ENCODE data around the gene SYNRG. TPM values are rescaled to one million over a fixed set of nuclear protein-coding genes. Genes with fewer than 3 reads are reported as not detected.

SYNRG gene
- 47.0 TPM for total RNA-seq
- 8.6 TPM for polyA plus RNA-seq (ENCODE audit: insufficient read depth, low read depth, low replicate concordance)
- long read RNA-seq, donor 1, result 0 reads
- long read RNA-seq, donor 2, partial matches to known transcripts, result 0 of 2 reads
- long read RNA-seq, donor 2, other reads (novel, unspliced or antisense), result 0 of 2 reads
- long read RNA-seq, donor 3, partial matches to known transcripts, result 0 of 5 reads
- long read RNA-seq, donor 3, other reads (novel, unspliced or antisense), result 0 of 5 reads
- long read RNA-seq, donor 4, partial matches to known transcripts, result 0 of 1 reads
- long read RNA-seq, donor 4, other reads (novel, unspliced or antisense), result 0 of 1 reads
- long read RNA-seq, donor 5, partial matches to known transcripts, result 0 of 1 reads
- long read RNA-seq, donor 5, other reads (novel, unspliced or antisense), result 0 of 1 reads
- long read RNA-seq, donor 6, result 0 reads
- long read RNA-seq, donor 7, partial matches to known transcripts, result 6 of 17 reads
- long read RNA-seq, donor 7, other reads (novel, unspliced or antisense), result 11 of 17 reads
- long read RNA-seq, donor 8, result 0 reads
- long read RNA-seq, donor 9, result 0 reads
- long read RNA-seq, donor 10, partial matches to known transcripts, result 8 of 8 reads
- long read RNA-seq, donor 10, other reads (novel, unspliced or antisense), result 0 of 8 reads

GRCh38 chr17:37609170-37610040 is at the start of gene SYNRG:
Gene SYNRG, minus strand, starts transcription at chr17:37609418. Its CDS starts 63 bp downstream, at chr17:37609355.
- H3K4me1 ChIP-seq (ENCODE audit: control insufficient read depth in 2 of 3, insufficient read depth in 2 of 3, low read depth in 1 of 3, low read length in 3 of 3), result peaks cover 0 to 13% (median 6%) of the 10 kb centered on the region in 3 donors
- DNase-seq (peak; percentile 97 to 98 (median 98)), FAIRE-seq (no peak)
- peak within 1 kb of the TSS; percentile 60 to 91 for H3K27ac ChIP-seq (ENCODE audit: low read depth in 2 of 2, low read length in 2 of 2)
- H3K27me3 ChIP-seq (ENCODE audit: control insufficient read depth, insufficient read depth, low read length), result no peaks in the 10 kb centered on the region
- H3K4me3 ChIP-seq (ENCODE audit: low read length in 3 of 3), result peak within 1 kb of the TSS; percentile 81 to 89 (median 82)
- H3K9me3 ChIP-seq (ENCODE audit: control insufficient read depth in 2 of 3, insufficient read depth in 1 of 3, low read length in 3 of 3), result no peaks in the 10 kb centered on the region
- H3K36me3 ChIP-seq (ENCODE audit: control insufficient read depth in 2 of 3, insufficient read depth in 3 of 3, low read length in 3 of 3), result peaks cover 2 to 6% (median 3%) of the 10 kb centered on the region in 3 donors
- H3K9ac ChIP-seq (ENCODE audit: low read length in 3 of 3), result peak within 1 kb of the TSS; percentile 76 to 85 (median 77)
- intact Hi-C loops (cut with DNase I), result no loop called here
- TF ChIP-seq CTCF (IDR thresholded peaks at IDR 0.05; ENCODE audit: borderline replicate concordance, extremely low read depth, insufficient read depth), result peak; percentile 55

- no peaks in the 10 kb centered on the region for H3K9me3 ChIP-seq (ENCODE audit: control insufficient read depth in 2 of 3, insufficient read depth in 1 of 3, low read length in 3 of 3)
- no peak overlapping the region for H3K9ac ChIP-seq (ENCODE audit: low read length in 3 of 3)
- FAIRE-seq, result no peak
- no peak for TF ChIP-seq CTCF (IDR thresholded peaks at IDR 0.05; ENCODE audit: borderline replicate concordance, extremely low read depth, insufficient read depth)
- H3K36me3 ChIP-seq (ENCODE audit: control insufficient read depth in 2 of 3, insufficient read depth in 3 of 3, low read length in 3 of 3), result no peaks in the 10 kb centered on the region
- no peak overlapping the region for H3K4me3 ChIP-seq (ENCODE audit: low read length in 3 of 3)
- no peak overlapping the region for H3K27ac ChIP-seq (ENCODE audit: low read depth in 2 of 2, low read length in 2 of 2)
- no peak for DNase-seq
- H3K4me1 ChIP-seq (ENCODE audit: control insufficient read depth in 2 of 3, insufficient read depth in 2 of 3, low read depth in 1 of 3, low read length in 3 of 3), result no peaks in the 10 kb centered on the region
- intact Hi-C loops (cut with DNase I), result no loop called here
- no peaks in the 10 kb centered on the region for H3K27me3 ChIP-seq (ENCODE audit: control insufficient read depth, insufficient read depth, low read length)
These were observed 48.0 kb upstream of the SYNRG start for GRCh38 chr17:37657202-37657601.

- H3K4me1 ChIP-seq (ENCODE audit: control insufficient read depth in 2 of 3, insufficient read depth in 2 of 3, low read depth in 1 of 3, low read length in 3 of 3), result no peaks in the 10 kb centered on the region
- no peak overlapping the region for H3K27ac ChIP-seq (ENCODE audit: low read depth in 2 of 2, low read length in 2 of 2)
- intact Hi-C loops (cut with DNase I), result no loop called here
- no peaks in the 10 kb centered on the region for H3K36me3 ChIP-seq (ENCODE audit: control insufficient read depth in 2 of 3, insufficient read depth in 3 of 3, low read length in 3 of 3)
- no peaks in the 10 kb centered on the region for H3K27me3 ChIP-seq (ENCODE audit: control insufficient read depth, insufficient read depth, low read length)
- FAIRE-seq (no peak), DNase-seq (no peak)
- TF ChIP-seq CTCF (IDR thresholded peaks at IDR 0.05; ENCODE audit: borderline replicate concordance, extremely low read depth, insufficient read depth), result no peak
- no peak overlapping the region for H3K9ac ChIP-seq (ENCODE audit: low read length in 3 of 3)
- H3K9me3 ChIP-seq (ENCODE audit: control insufficient read depth in 2 of 3, insufficient read depth in 1 of 3, low read length in 3 of 3), result no peaks in the 10 kb centered on the region
- no peak overlapping the region for H3K4me3 ChIP-seq (ENCODE audit: low read length in 3 of 3)
These were observed 42.6 kb upstream of the SYNRG start for GRCh38 chr17:37651849-37652248.

Data from kidney (tissue), 22 donors.